A204.1 (cell line): ENCODE results near the gene DMAC2.
"Not testable (repeated sequence)": the region's sequence is repeated elsewhere in the genome, so short reads cannot be mapped to it uniquely, and the experiment has no call there.

Source experiments
- FAIRE-seq: peaks from 2 replicates; lab custom pipeline; 2012; peaks lifted over from hg19 to GRCh38; lab: Jason Lieb, UNC

Gene DMAC2

GRCh38 chr19:41439441-41440222 is at the start of gene DMAC2:
TSS of gene DMAC2 (minus strand) at chr19:41439912. CDS start at chr19:41439899, 13 bp downstream.
- peak; percentile 98 for FAIRE-seq

DNA sequence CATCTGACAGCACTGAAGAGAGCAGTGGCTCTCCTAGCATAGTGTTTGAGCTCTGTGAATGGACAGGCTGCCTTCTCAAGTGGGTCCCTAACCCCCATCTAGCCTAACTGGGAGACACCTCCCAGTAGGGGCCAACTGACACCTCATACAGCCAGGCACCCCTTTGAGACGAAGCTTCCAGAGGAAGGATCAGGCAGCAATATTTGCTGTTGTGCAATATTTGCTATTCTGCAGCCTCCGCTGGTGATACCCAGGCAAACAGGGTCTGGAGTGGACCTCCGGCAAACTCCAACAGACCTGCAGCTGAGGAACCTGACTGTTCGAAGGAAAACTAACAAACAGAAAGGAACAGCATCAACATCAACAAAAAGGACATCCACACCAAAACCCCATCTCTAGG is 47.2 kb upstream of the DMAC2 start:
- FAIRE-seq, result not testable (repeated sequence)

DNA sequence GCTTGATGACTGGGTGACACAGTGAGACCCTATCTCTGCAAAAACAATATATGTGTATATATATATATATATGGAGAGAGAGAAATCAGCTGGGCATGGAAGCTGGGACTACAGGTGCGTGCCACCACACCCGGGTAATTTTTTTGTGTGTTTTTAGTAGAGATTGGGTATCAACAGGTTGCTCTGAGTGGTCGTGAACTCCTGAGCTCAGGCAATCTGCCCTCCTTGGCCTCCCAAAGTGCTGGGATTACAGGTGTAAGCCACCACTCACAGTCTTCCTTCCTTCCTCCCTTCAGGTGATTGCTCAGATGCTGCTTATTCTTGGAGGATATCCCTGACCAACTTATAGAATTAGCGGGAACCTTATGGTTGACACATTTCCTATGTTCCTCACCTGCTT is 45.1 kb upstream of the DMAC2 start:
- no peak for FAIRE-seq

DNA sequence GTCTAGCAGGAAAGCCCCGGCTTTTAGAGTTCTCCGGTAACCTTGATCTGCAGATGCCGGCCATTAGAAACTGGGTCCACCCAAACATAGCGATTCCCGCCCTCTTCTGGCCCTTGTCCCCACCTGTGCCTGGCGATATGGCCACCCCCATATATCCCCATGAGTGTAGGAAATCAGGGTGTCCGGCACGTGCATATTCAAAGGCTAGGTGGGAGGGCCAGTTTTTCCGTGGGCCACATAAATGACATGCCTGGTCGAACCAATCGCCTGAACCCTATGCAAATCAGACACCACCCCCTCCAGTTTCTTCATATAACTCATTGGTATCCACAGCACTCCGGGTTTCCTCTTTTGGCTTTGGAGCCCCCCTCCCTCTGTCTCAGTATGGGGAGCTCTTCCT is 40.6 kb upstream of the DMAC2 start:
- FAIRE-seq, result no peak

- no peak for FAIRE-seq
These were observed 40.1 kb upstream of the DMAC2 start for GRCh38 chr19:41479757-41480191.

GRCh38 chr19:41478875-41479756 is 39.4 kb upstream of the DMAC2 start:
- no peak for FAIRE-seq

- FAIRE-seq, result no peak
These were observed 38.5 kb upstream of the DMAC2 start for GRCh38 chr19:41478171-41478570.

DNA sequence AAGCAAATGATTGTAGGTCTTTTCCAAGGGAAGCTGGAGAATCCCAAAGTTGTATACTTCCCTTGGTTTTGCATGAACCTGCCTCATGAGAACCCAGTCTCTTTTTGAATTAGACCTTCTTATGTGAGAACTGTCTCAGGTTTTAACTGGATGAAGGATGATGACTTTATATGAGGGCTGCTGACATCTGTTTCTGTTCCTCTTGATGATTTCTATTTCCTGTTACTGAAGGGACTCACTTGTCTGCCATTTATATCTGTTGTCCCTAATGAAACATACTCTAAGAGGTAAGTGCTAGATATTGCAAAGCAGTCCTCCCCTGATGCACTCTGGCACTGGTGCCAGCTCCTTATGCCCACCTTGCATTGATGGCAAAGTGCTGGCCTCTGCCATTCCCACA is 36.9 kb upstream of the DMAC2 start:
- FAIRE-seq, result no peak

GRCh38 chr19:41463257-41464256 is 23.8 kb upstream of the DMAC2 start:
- FAIRE-seq, result not testable (repeated sequence)

DNA sequence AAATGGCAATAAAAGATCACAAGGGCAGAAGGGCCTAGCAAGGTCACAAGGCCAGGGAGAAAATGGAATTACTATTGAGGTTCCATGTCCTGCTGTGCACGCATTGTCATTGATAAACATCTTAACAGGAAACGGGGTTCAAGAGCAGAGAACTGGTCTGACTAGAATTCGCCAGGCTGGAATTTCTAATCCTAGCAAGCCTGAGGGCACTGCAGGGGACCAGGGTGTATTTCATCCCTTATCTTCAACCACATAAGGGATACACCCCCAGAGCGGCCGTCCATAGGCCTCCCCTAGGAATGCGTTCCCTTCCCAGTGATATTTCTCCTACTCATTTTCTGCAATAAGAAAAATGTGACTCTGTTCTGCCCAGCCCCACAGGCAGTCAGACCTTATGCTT is 22.8 kb upstream of the DMAC2 start:
- no peak for FAIRE-seq

- no peak for FAIRE-seq
These were observed 17.5 kb upstream of the DMAC2 start for GRCh38 chr19:41457241-41457640.

GRCh38 chr19:41456342-41456918 is 16.7 kb upstream of the DMAC2 start:
- FAIRE-seq, result no peak

GRCh38 chr19:41455936-41456335 is 16.2 kb upstream of the DMAC2 start:
- FAIRE-seq, result no peak

GRCh38 chr19:41452584-41453275 is 13.0 kb upstream of the DMAC2 start:
- FAIRE-seq, result no peak

GRCh38 chr19:41449865-41450178 is 10.1 kb upstream of the DMAC2 start:
- FAIRE-seq, result no peak

GRCh38 chr19:41449079-41449864 is 9.6 kb upstream of the DMAC2 start:
- no peak for FAIRE-seq

- FAIRE-seq, result no peak
These were observed 8.1 kb upstream of the DMAC2 start for GRCh38 chr19:41447732-41448332.

DNA sequence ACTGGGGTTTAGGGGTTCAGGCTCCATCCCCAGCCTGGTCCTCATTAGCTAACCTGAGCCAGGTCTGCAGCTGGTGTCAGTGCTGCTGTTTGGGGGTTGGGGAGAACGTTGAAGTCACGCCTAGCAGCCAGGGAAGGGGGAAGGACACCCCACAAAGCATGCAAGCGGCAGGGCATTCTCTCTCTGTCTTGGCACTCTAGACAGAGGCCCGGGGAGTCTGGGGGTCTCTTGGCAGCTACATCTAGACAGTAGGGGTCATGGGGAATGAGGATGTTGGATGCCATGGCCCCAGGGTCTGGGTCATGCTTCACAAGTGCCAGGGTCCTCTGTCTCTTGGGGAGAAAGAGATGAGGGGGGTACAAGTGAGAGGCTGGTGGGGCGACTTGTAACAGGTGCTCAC is 5.9 kb upstream of the DMAC2 start:
- no peak for FAIRE-seq

DNA sequence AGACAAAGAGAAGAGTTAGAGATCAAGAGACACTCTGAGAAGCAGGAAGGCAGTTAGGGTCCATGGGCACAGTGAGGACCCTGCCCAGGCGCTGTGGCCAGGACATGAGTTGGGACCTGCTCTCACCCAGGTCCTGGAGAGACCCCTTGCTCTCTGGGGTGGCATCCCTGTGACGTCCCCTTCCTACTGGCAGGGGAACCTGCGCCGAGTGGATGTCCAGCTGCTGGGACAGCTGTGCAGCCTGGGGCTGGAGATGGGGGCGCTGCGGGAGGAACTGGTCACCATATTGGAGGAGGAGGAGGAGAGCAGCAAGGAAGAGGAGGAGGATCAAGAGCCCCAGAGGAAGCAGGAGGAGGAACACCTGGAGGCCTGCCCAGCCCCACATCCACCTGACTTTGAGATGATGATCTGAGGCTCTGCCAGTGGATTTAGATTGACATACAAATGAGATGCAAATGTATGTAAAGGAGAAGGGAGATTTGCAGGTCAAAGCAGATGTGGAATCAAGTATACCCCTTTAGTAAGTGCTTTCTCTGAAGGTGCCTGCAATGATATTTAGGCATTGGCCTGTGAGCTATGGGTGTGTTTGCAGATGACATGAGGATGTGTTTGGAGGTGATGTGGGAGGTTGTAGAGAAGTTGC is 4.2 kb upstream of the DMAC2 start:
- no peak for FAIRE-seq
